Vagina (tissue), 2 donors: ENCODE measurements around the gene SPART. TPM values are rescaled to one million over a fixed set of nuclear protein-coding genes. Genes with fewer than 3 reads are reported as not detected.

Experiments used
- DNase-seq, 2 donors: peaks; one replicate each; pipeline ENCODE4 v3.0.0-alpha.2; 2017; ENCODE audit errors: extremely low spot score in 2 of 2
- H3K27ac ChIP-seq: fragments of 200-600 bp; sonication (generic); one replicate; pipeline ENCODE4 v1.5.1; 2019
- H3K27me3 ChIP-seq: fragments of 200-600 bp; sonication (generic); one replicate; pipeline ENCODE4 v1.5.1; 2019
- H3K36me3 ChIP-seq, 2 donors: fragments of 200-600 bp; sonication (generic); one replicate each; pipeline ENCODE4 v1.5.1; 2017 to 2019
- H3K4me1 ChIP-seq: fragments of 200-600 bp; sonication (generic); one replicate; pipeline ENCODE4 v1.5.1; 2019
- H3K4me3 ChIP-seq, 2 donors: fragments of 200-600 bp; sonication (generic); 1 replicate in 1 of 2; 2 replicates in 1 of 2; pipeline ENCODE4 v1.5.1; 2016 to 2019
- H3K9me3 ChIP-seq: fragments of 200-600 bp; sonication (generic); one replicate; pipeline ENCODE4 v1.5.1; 2019
- POLR2A ChIP-seq, 2 donors: fragments of 450-650 bp; IDR thresholded peaks; one replicate each; pipeline ENCODE4 v1.6.1; 2017; ENCODE audit warnings: antibody characterized with exemption in 2 of 2, mild to moderate bottlenecking in 2 of 2, moderate library complexity in 2 of 2
- POLR2AphosphoS5 ChIP-seq, 2 donors: sonication (generic); formaldehyde crosslinking; IDR thresholded peaks; one replicate each; pipeline ENCODE4 v1.9.0; 2017; ENCODE audit warnings: antibody characterized with exemption in 2 of 2, mild to moderate bottlenecking in 2 of 2, low read depth in 1 of 2; ENCODE audit not compliant: insufficient read depth in 1 of 2
- intact Hi-C: fragments of 100-400 bp; cut with DNase I; formaldehyde crosslinking; loops from one replicate; pipeline ENCODE4 v1.15.1; 2023
- total RNA-seq: library from RNA; depleted of rRNA; stranded (reverse); fragments of >200 nt; gene quantifications from one replicate; pipeline ENCODE4 v1.2.3, GENCODE V29; 2016
- TF ChIP-seq, protein P1 (sequence below), 3 experiments: fragments of 450-650 bp in 2 of 3; fragments of 200-600 bp in 1 of 3; sonication (generic) in 1 of 3; IDR thresholded peaks; one replicate each; pipeline ENCODE4 v1.5.1; 2017 to 2019; ENCODE audit warnings: antibody characterized with exemption in 3 of 3, mild to moderate bottlenecking in 2 of 3, moderate library complexity in 2 of 3

The SPART gene
- total RNA-seq, 1 donor from 2014 or later = 63.8 TPM

DNA sequence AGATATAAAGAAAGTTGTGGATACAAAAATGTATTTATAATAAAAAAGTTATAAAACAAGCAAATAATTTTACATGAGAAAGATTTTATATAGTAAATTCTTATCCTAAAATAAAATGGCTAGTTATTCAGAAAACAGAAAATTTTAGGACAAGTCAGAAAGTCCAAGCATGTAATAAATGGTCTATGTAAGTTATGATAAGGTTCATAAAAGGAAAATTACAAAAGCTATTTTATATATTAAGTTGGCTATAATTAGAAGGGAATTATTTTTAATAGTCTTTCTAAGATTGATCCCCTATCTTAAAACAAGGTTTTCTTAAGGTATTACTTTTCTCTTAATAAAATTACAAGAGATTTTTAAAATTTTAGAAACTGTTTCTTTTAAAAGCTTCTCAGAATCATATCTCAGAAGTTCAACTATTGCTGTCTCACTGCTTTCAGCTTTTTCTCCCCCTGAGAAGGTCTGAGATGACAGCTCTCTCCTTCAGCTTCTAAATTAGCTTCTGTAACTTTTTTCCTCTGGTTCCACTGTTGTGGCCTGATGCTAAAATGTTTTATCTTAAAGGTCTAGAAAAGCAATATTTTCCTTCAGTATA is 57.3 kb downstream of the SPART start:
- no peaks in the 10 kb centered on the region for H3K9me3 ChIP-seq
- no peaks in the 10 kb centered on the region for H3K27me3 ChIP-seq

DNA sequence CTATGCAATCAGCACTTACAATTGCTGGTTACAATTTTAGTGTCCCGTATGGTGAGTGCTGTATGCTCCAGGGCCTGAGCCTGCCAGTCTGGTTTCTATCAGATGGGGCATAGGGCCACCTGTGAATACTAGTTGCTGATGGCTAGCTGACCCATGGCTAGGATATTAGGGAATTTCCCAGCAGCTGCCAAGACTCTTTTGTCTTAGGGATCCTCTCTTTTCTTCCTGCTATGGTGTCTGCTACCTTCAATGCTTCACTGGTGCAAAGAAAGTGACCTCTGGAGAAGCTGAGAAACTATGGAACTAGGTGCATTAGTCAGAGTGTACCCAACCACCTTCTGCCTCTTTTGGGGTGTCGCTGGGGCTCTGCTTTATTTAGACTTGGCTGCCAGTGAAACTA is 60.2 kb downstream of the SPART start:
- Histone ChIP-seq H3K4me1 (no peaks in the 10 kb centered on the region), H3K27me3 (no peaks in the 10 kb centered on the region), H3K9me3 (no peaks in the 10 kb centered on the region), H3K36me3 (no peaks in the 10 kb centered on the region), H3K4me3 (no peak overlapping the region), H3K27ac (no peak overlapping the region)
- TF ChIP-seq POLR2A (IDR thresholded peaks at IDR 0.05) (no peak), POLR2AphosphoS5 (IDR thresholded peaks at IDR 0.05; ENCODE audit: insufficient read depth in 1 of 2, low read depth in 1 of 2) (no peak)
- TF ChIP-seq, protein P1, sequence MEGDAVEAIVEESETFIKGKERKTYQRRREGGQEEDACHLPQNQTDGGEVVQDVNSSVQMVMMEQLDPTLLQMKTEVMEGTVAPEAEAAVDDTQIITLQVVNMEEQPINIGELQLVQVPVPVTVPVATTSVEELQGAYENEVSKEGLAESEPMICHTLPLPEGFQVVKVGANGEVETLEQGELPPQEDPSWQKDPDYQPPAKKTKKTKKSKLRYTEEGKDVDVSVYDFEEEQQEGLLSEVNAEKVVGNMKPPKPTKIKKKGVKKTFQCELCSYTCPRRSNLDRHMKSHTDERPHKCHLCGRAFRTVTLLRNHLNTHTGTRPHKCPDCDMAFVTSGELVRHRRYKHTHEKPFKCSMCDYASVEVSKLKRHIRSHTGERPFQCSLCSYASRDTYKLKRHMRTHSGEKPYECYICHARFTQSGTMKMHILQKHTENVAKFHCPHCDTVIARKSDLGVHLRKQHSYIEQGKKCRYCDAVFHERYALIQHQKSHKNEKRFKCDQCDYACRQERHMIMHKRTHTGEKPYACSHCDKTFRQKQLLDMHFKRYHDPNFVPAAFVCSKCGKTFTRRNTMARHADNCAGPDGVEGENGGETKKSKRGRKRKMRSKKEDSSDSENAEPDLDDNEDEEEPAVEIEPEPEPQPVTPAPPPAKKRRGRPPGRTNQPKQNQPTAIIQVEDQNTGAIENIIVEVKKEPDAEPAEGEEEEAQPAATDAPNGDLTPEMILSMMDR (IDR thresholded peaks at IDR 0.05) = no peak
- intact Hi-C loops = loop anchor here (10.0 kb wide), 1 partner anchor 109 kb away; no protein-coding TSS in a partner anchor
- DNase-seq = no peak

More for the DNA sequence above, 57.3 kb downstream of the SPART start:
- no peak for DNase-seq
- intact Hi-C loops = loop anchor here (10.0 kb wide), 1 partner anchor 106 kb away; no protein-coding TSS in a partner anchor
- H3K36me3 ChIP-seq = no peaks in the 10 kb centered on the region
- H3K4me1 ChIP-seq = no peaks in the 10 kb centered on the region
- H3K4me3 ChIP-seq = no peak overlapping the region
- TF ChIP-seq POLR2AphosphoS5 (IDR thresholded peaks at IDR 0.05; ENCODE audit: insufficient read depth in 1 of 2, low read depth in 1 of 2) (no peak), POLR2A (IDR thresholded peaks at IDR 0.05) (no peak)
- TF ChIP-seq, protein P1 (IDR thresholded peaks at IDR 0.05) = no peak
- H3K27ac ChIP-seq = no peak overlapping the region

DNA sequence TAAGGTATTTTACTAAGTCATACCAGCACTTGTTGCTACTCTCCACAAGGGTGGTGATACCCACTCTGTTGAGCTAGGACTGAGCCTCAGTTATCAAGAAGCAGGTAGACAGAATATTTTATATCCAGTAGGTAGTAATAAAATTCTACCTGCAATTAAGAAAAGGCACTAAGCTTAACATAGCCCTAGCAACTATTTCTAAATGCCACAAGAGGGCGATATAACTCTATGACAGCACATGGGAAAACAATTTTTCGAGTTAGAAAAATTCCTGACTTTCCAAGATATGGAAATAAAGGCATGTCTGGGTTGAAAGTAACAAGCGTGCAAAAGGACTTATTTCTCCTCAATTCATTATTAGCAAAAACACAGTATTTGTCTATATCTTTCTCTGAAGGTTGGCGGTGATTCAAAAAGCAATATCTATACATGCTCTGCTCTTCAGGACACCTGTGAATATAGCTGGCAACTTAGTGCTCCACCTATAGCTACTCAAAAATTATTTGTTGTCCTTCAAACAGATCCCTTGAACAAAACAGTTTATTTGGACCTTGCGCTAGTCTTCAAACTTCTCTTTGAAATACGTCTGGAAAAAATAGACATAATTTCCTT is 63.3 kb downstream of the SPART start:
- intact Hi-C loops = loop anchor here (10.0 kb wide), 1 partner anchor 112 kb away; no protein-coding TSS in a partner anchor

DNA sequence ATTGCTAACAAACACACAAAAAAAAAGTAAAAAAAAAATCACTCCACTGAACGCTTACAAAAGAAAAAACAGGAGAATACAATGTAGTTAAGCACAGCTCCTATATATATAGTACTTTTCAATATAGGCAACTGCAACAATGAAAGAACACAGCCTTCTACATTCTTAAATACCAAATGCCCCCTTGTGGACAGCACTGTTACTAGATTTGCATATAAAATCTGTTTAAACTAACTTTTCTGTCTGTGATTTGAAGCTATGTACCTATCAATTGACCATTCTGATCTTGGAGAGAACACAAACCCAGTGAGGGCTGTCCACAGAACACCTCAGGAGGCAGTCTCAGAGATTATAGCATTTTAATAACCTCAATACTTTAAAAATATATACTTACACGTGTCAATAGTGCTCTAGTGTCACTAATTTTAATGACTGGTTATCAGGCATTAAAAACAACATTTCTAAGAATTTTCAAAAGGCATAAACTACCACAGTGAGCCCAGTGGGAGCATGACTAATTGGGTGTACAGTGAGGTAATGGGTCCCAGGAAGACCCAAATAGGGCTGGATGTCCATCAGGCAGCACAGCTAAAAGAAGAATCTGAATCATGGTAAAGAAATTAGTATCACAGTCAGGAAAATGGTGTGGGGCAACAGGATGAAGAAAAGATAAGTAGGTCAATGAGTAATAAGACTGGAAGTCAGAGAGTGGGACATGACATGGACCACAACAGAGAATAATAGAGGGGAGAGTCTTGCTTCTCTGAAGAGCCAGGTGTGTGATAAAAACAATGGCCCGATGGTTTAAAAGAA is 70.8 kb downstream of the SPART start:
- intact Hi-C loops = no loop called here
- DNase-seq = no peak
- H3K36me3 ChIP-seq = no peaks in the 10 kb centered on the region
- no peak overlapping the region for H3K4me3 ChIP-seq
- H3K9me3 ChIP-seq = no peaks in the 10 kb centered on the region
- no peak overlapping the region for H3K27ac ChIP-seq
- no peaks in the 10 kb centered on the region for H3K4me1 ChIP-seq
- TF ChIP-seq POLR2AphosphoS5 (IDR thresholded peaks at IDR 0.05; ENCODE audit: insufficient read depth in 1 of 2, low read depth in 1 of 2) = no peak
- TF ChIP-seq, protein P1 (IDR thresholded peaks at IDR 0.05) = peak; percentile 52 to 65 (median 62)
- no peaks in the 10 kb centered on the region for H3K27me3 ChIP-seq

More for the DNA sequence above, 63.3 kb downstream of the SPART start:
- Histone ChIP-seq H3K9me3 (no peaks in the 10 kb centered on the region), H3K4me1 (no peaks in the 10 kb centered on the region), H3K4me3 (no peak overlapping the region), H3K27me3 (no peaks in the 10 kb centered on the region), H3K27ac (no peak overlapping the region), H3K36me3 (no peaks in the 10 kb centered on the region)
- TF ChIP-seq, protein P1 (IDR thresholded peaks at IDR 0.05) = peak; percentile 56 to 75 (median 66)
- TF ChIP-seq POLR2AphosphoS5 (IDR thresholded peaks at IDR 0.05; ENCODE audit: insufficient read depth in 1 of 2, low read depth in 1 of 2) (no peak), POLR2A (IDR thresholded peaks at IDR 0.05) (no peak)
- DNase-seq = no peak
